G401 (cell line): ENCODE measurements around the gene XXYLT1. TPM values are rescaled to one million over a fixed set of nuclear protein-coding genes. Genes with fewer than 3 reads are reported as not detected.

Source experiments
- DNase-seq: peaks from one replicate; pipeline ENCODE4 v3.0.0-alpha.2; 2015; ENCODE audit warnings: low spot score
- in situ Hi-C: cut with HindIII; loops from 2 replicates; pipeline ENCODE4 v1.10.0; 2016; ENCODE audit warnings: low sequenced_read_pairs, mixed read lengths
- total RNA-seq: library from RNA; depleted of rRNA; stranded (reverse); fragments of >200 nt; shearing (Covaris generic); gene quantifications from 2 replicates; pipeline ENCODE4 v1.2.3, GENCODE V29; 2014

Gene XXYLT1
- total RNA-seq, 1 experiment from 2014 or later, result 80.3 TPM

GRCh38 chr3:195164573-195165264 lies 106.2 kb downstream of the XXYLT1 start:
- DNase-seq, result no peak
- in situ Hi-C loops, result no loop called here

GRCh38 chr3:195163719-195164572 lies 107.0 kb downstream of the XXYLT1 start:
- in situ Hi-C loops, result no loop called here
- no peak for DNase-seq

- DNase-seq, result no peak
- in situ Hi-C loops, result no loop called here
Measured at GRCh38 chr3:195162816-195163215, 108.1 kb downstream of the XXYLT1 start.

GRCh38 chr3:195162033-195162669 lies 108.8 kb downstream of the XXYLT1 start:
- in situ Hi-C loops, result no loop called here

GRCh38 chr3:195160908-195161434 lies 110.0 kb downstream of the XXYLT1 start:
- in situ Hi-C loops, result no loop called here

More at GRCh38 chr3:195162033-195162669, 108.8 kb downstream of the XXYLT1 start:
- no peak for DNase-seq

GRCh38 chr3:195160257-195160898 lies 110.6 kb downstream of the XXYLT1 start:
- in situ Hi-C loops, result no loop called here
- no peak for DNase-seq

More at GRCh38 chr3:195160908-195161434, 110.0 kb downstream of the XXYLT1 start:
- DNase-seq, result no peak

GRCh38 chr3:195159814-195160165 lies 111.2 kb downstream of the XXYLT1 start:
- in situ Hi-C loops, result no loop called here
- DNase-seq, result no peak

GRCh38 chr3:195159117-195159813 lies 111.7 kb downstream of the XXYLT1 start:
- DNase-seq, result no peak
- in situ Hi-C loops, result no loop called here

GRCh38 chr3:195156286-195156890 lies 114.6 kb downstream of the XXYLT1 start:
- DNase-seq, result no peak
- in situ Hi-C loops, result no loop called here

- no peak for DNase-seq
- in situ Hi-C loops, result no loop called here
Measured at GRCh38 chr3:195155570-195156241, 115.3 kb downstream of the XXYLT1 start.

- DNase-seq, result peak; percentile 77
- in situ Hi-C loops, result no loop called here
Measured at GRCh38 chr3:195154793-195155535, 116.0 kb downstream of the XXYLT1 start.

- no peak for DNase-seq
- in situ Hi-C loops, result no loop called here
Measured at GRCh38 chr3:195154111-195154791, 116.7 kb downstream of the XXYLT1 start.

GRCh38 chr3:195153653-195154052 lies 117.3 kb downstream of the XXYLT1 start:
- in situ Hi-C loops, result no loop called here
- DNase-seq, result no peak

- in situ Hi-C loops, result no loop called here
- DNase-seq, result no peak
Measured at GRCh38 chr3:195153130-195153529, 117.8 kb downstream of the XXYLT1 start.

- no peak for DNase-seq
- in situ Hi-C loops, result no loop called here
Measured at GRCh38 chr3:195151866-195152541, 119.0 kb downstream of the XXYLT1 start.

GRCh38 chr3:195151402-195151801 lies 119.6 kb downstream of the XXYLT1 start:
- no peak for DNase-seq
- in situ Hi-C loops, result no loop called here
